GM19397 (cell line): ENCODE data around the gene ZNF536.

Source experiments
- ATAC-seq: cut with Tn5 transposase; IDR thresholded peaks from one replicate; pipeline ENCODE4 v1.9.1; 2021; ENCODE audit warnings: mild to moderate bottlenecking, moderate library complexity; ENCODE audit not compliant: unreplicated experiment

The ZNF536 gene

DNA sequence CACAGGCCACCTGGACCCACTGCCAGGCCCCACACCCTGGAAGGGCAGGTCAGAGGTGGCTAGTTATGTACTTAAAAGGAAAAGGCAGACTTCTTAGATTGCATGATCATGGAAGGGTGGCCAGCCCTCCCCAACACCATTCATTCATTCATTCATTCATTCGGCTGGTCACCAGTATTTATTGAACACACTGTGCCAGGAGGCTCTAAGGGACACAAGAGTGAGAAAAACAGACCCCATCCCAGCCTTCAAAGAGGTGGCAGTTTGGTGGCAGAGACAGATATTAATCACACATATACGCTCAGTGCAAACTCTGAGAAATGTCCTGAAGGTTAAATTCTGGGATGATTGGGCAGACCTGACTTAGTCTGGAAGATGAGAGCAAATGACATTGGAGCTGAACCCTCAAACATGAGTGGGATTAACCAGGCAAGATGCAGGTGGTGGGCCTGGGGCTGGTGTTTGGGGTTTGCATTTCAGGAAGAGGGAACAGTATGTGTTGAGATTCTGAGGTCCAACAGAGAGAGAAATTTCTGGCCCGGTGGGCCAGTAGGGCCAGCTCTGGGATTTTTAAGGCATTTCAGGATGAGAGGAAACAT lies 147.5 kb downstream of the ZNF536 start:
- no peak for ATAC-seq

DNA sequence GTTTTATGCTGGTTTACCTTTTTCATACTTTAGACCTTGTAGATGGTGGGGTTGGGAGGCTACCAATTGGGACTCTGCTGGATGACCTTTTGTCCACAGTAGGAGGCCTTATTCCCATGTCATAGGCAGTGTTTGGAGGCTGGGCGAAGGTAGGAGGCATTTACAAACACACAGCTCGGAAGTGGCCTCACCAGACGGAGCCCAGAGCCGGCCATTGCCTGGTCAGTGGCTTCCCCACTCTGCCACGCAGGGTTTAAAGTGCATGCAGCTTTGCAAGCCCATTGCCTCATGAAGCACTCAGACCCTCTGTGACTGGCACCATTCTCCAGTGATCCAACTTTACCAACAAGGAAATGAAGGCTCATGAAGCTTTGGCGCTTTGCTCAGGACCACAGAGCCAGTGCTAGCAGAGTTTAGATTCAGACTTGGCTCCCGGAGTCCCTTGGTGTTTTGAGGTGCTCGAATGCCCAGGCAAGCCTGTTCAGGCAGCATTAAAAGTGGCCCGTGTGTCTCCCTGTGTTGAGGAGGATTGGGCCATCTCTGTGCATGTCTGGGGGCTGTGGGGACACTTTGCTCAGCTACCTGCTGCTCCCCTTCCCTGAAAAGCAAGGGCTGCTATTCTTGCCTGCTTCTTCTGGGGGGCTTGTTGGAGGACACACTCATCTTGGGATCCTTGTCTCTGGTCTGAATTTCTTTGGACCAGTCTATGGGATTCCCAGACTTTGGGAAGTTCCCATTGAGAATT lies 148.7 kb downstream of the ZNF536 start:
- no peak for ATAC-seq

DNA sequence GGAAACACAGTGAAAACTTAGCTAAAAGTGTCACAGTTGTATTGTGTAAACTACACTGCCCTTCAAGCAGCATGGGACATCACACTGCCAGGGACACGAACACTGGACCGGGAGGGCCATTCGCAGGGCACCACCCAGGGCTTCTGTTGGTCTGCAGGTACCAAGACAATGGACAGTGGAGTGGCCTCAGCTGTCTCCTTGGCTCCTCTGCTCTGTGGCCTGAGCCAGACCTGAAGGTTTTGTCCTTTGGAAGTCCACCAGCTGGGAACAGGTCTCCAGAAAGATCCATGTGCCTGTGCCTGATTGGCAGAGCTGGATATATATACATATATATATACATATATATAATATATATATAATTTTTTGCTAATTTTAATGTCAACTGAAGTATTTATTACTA lies 149.8 kb downstream of the ZNF536 start:
- ATAC-seq = no peak

DNA sequence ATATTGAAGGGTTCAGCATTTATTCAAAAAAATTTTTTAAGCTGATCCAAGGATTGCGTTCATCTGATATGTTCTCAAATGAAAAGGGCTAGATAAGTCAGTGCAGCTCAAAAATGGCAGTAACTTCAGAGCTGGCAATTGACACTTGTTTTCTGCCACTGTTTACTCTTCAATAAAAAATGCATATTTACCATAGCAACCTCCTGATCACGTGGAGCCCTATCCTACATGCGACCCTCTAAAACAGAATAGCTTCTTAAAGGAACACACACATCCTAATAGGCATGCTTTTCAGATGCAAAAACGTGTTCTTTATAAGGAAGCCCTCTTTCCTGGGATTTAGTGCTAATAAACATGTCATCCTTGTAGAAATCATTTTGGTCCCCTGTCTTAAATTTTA lies 150.2 kb downstream of the ZNF536 start:
- ATAC-seq = no peak

DNA sequence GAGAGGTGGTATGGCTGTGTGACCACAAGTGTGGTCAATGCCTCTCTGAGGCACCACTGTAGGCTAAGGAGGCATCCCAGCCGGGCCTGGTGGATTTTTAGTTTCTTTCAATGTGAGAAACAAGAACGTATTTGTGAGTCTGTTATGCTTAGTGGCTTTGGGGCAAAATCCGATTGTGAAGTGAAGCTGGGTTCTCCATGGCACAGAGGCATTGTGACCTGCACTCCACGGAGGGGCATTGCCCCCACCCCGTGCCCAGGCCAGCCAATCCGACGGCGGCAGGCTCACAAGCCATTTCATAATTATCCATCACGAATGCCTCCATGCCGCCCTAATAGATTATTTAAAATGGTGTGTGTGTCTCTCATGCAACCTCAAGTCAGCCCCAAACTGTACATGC lies 151.6 kb downstream of the ZNF536 start:
- no peak for ATAC-seq

DNA sequence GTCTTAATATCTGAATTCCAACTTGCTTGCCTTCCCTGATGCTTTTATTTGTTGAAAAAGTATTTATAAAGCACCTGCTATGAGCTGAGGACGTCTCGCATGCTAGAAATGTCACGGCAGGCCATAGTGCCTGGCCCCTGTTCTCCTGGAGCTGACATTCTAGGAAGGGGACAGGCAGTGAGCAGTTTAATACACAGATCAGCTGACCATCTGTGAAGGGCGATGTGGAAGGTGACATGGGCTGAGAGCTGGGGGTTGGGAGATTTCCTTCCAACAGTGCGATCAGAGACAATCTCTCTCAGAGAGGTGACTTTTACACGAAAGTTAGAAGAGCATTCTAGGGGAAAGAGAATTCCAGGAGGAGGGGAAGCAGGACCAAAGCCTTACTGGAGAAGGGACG lies 153.2 kb downstream of the ZNF536 start:
- ATAC-seq = no peak

DNA sequence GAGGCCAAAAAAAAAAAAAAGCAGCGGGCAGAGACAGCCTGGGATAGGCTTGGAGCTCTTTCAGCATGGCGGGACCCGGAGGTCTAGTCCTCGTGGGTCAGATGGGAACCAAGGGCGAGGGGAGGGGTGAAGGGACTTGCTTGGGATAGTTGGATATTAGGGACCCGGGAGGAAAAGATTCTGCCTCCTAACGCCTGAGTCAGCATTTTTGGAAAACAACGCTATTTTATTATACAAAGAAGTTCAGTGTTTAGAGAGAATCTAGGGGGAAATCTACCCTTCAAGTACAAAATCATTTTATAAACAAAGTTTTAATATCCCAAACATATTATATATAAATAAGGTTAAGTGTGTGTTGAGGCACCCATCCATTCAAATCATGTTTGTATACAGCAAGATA lies 156.7 kb downstream of the ZNF536 start:
- no peak for ATAC-seq

DNA sequence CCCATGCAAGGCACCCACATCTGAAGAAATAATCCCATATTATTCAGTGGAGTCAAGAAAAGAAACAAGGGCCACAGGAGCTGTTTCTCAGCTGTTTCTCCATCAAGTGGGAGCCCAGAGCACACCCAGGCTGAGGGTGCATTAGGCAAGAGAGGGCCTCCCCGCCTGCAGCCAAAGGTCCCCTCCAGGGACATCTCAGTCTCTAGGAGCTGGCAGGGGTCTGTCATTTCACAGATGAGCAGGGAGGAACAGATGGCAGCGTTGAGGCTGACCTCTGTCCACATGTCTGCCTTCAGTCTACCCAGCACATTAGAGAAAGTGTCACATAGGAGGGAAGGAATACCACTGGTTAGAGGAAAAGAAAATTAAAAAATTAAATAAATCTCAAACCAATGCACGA lies 157.7 kb downstream of the ZNF536 start:
- no peak for ATAC-seq

DNA sequence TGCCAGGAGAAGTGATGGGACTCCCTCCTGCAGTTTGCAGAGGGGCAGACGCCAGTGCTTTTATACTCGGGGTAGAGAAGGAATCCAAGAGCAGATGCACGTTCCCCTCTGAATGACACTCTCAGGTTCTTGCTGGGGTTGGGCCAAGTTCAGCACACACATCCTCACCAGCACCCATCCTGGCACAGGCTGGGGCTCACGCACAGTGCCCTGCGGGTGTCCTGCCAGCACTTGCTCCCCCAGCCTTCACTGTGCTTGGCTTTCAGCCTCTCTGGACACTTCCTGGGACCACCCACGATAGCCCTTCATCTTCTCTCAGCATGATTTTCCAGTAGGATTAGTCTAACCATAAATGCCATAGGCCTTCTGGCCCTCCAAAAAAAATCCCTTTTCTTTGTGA lies 158.6 kb downstream of the ZNF536 start:
- ATAC-seq = no peak

DNA sequence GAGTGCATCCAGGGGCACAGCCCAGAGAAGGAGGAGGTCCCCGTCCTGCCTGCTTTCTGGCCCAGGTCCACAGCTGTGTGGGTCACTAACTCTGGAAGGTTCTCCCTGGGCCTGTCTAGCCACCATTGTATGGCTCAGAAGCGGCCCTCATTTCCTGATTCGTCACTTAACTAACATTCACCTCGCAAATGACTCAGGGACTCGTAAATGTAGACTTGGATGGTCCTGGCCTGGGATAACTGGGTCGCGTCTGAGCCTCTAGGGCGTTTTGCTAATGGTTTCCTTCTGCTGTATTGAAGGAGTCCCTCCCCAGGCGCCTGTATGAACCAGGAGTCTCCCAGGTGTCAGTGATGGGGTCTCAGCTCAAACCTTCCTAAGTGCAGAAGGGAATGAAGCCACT lies 162.8 kb downstream of the ZNF536 start:
- no peak for ATAC-seq

DNA sequence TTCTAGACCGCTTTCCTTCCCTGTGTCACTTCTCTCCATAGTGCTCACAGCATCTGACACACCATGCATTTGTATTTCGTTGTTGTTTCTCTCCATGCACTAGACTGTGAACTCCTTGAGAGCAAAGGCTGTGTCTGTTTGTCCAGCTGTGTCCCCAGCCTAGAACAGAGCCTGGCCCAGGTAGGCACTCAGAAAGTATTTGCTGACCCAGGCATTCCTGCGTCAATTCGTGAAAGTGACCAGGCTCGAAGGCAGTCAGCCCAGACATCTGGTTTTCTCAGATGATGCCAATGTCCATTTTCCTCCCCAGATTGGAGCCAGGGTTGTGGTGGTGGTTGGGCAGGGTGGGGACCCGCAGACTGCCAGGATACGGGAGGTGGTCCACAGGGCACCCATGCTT lies 164.8 kb downstream of the ZNF536 start:
- no peak for ATAC-seq

DNA sequence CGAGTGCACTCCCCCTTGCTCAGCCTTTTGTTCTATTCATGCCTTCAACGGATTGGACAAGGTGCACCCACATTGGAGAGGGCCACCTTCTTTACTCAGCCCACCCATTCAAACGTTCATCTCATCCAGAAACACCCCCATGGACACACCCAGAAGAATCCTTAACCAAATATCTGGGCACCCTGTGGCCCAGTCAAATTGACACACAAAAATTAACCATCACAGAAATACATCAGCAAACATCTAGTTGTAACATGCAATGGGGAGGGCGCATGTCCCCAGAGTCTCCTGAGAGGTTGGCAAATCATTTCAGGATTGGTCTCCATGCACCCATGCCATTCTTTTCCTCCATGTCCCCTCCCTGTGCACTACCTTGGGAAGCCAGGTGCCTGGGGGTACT lies 167.1 kb downstream of the ZNF536 start:
- no peak for ATAC-seq

DNA sequence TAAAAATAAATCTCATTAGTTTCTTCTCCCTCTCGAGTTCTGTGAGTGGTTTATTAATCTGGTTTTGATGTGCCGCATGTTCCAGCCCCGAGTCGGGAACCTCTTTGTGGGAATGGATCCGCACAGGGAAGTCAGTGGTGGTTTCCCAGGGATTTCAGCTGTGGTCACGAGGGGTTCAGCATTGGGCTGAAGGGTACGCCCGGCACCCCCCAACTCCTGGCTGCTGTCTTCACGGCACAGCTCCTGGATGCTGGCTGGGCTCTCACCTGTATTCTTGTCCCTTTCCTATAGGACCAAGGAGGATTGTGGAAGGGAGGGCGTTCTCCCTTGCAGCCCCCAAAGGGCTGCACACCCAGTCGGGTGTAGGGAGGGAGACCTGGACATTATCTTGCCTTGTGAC lies 167.8 kb downstream of the ZNF536 start:
- ATAC-seq = no peak

DNA sequence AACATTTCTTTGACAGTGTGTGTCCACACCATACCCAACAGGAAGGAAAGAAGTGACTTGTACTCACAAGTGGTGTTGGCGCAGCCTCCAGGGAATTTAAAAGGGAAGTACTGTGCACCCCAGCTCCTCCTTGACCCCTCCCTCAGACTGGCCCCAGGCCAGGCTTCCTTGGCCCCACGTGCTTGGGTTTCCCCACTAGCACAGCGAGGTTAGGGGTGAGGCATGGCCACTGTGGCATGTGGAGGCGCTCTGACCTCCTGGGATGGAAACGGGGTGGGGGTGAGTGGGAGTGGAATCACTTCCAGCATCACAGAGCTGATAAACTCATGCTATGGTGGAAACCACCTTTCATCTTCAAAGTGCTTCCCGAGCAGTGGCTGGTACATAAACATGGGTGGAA lies 168.6 kb downstream of the ZNF536 start:
- no peak for ATAC-seq

DNA sequence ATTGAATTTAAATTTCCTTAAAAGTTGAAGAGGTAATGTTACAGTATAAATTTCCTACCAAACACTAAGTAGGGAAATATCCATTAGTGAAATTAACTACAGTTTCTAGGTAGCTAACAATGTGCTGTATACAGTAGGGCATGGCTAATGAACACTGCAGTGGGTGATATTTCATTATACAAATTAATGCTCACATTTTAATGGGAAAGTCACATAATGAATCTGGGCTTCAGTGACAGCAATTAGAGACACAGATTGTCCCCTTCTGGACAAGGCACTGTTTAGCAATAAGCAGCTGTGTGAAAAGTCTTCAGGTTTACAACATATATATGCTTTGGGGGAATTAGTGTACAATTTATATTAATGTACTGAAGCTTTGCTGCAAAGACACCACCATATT lies 169.4 kb downstream of the ZNF536 start:
- no peak for ATAC-seq

DNA sequence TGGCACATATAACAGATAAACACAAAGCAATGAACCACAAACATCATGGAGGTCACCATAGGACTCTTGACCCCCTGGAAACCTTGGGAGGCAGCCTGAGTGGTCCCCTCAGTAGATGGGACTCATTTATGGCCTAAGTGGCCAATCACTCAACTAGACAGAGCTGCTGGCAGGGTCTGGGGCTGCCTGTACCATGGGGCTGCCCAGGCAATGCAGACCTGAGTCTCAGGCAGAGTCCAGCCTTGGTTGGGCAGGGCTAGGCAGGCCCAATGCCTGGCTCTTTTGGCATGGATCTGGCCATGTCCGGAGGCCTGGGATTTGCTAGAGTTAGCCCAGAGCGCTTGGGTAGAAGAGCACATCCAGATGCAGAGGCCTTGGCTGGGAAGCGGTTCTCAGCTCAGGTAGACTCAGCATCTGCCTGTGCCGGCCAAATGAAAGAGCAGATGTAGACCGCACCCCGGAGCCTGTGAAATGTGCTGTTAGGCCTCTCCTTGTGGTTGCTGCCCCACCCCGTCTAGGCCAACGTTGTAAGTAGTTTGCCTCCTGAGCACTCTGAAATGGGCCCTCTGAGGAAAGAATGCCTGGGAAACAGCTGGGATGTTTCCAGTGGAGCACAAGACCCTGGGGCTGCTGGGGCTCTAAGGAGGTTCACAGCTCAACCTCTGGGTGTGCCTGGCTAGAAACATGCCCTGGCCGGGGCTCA lies 171.2 kb downstream of the ZNF536 start:
- ATAC-seq = no peak

DNA sequence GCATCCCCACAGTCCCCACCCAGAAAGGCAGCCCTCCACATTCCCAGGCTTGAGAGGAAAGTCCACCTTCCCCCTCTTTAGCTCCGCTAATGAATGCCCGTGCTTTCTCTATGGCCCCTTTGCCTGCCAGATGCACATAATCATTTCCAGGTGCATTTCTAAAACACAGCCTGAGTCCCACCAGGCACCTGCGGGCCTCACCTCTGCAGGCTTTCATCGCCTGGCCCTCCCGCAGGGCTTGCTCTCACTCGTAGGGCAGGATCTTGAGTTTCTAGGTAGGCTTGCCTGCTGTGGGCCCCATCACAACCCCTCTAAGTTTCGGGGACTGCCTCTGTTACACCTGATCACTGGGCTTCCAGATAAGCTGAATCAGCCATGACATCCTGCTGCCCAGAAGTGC lies 173.6 kb downstream of the ZNF536 start:
- no peak for ATAC-seq

DNA sequence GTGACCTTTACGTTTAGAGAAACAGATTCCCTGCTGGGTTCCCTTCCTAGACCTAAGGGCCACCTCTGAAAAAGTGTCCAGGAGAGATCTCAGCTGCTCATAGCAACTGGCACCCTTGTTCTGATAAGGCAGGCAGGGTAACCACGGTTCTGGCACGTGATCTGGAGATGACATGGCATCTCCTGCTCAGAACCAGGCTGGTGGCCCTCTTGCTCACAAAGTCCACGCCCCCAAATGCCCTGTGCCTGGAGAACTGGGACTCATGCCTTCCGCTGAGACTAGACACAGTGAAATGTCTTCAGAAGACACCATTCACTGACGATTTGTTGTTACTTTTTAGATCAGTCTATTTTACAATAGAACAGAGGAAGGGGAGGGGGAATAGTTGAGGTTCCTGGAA lies 174.1 kb downstream of the ZNF536 start:
- no peak for ATAC-seq

DNA sequence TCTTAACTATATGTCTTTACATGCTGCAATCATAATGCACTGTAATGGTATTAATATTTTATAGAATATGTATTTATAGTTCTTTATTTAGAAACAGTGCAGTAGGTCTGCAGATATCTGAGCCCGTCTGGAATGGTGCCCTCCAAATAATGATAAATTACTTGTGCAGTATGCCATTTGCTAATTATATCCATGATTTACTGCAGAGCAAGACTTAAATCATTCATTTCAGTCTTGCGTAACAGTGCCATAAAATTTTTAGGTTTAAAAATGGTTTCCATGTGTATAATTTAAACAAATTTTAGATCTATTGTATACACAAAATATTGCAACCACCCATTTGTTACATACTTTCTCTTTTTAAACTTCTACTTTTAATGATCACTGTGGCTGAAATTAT lies 175.1 kb downstream of the ZNF536 start:
- no peak for ATAC-seq

DNA sequence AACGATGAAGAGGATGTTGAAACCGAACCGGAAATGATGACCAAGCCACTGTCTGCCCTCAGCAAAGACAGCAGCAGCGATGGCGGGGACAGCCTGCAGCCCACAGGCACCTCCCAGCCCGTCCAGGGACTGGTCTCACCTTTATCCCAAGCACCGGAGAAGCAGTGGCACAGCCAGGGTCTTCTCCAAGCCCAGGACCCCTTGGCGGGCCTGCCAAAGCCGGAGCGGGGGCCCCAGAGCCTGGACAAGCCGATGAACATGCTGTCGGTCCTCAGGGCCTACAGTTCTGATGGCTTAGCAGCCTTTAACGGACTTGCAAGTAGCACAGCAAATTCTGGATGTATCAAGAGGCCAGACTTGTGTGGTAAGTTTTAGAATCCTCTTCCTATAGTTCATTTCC lies 177.0 kb downstream of the ZNF536 start:
- ATAC-seq = no peak

DNA sequence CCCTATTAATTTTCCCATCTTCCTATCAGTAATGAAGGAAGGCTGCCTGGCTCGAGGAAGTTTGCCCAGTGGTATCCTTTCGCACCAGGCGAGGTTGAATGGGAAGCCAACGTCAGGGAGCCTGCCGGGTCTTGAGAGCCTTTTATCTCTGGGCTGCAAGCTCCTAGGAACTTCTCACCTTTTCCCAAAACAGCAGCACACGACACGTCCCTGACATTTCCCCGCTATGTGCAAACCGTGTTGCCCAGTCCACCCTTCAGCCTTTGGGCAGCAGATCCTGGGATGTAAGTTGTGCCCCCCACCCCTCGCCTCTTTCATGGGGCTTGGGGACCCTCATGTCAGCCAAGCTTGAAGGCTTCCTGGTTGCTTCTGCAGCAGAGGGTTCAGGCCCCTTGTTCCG lies 179.1 kb downstream of the ZNF536 start:
- no peak for ATAC-seq

DNA sequence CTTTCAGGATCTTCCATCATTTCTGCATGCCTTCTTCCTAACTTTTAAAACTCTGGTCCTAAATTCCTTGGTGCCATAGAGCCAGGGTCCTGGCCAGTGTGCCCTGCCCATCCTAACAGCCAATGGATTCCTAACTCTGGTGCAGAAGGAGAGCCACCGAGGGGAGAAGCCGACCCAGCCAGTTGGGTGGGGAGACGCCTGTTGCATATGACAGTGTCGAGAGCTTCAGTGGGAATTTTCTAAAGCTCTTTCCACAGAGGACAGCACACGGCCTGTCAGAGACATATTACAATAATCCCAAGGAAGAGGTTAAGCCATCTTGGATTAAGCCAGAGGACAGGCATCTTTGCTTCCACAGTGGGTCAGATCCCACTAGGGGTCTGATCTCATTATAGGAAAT lies 180.4 kb downstream of the ZNF536 start:
- no peak for ATAC-seq
